HG02973 (cell line): Measurements from ENCODE around the gene C1QTNF3.

Experiments
- ATAC-seq: cut with Tn5 transposase; IDR thresholded peaks from one replicate; pipeline ENCODE4 v1.9.1; 2021; ENCODE audit warnings: moderate library complexity; ENCODE audit not compliant: unreplicated experiment

Gene C1QTNF3

DNA sequence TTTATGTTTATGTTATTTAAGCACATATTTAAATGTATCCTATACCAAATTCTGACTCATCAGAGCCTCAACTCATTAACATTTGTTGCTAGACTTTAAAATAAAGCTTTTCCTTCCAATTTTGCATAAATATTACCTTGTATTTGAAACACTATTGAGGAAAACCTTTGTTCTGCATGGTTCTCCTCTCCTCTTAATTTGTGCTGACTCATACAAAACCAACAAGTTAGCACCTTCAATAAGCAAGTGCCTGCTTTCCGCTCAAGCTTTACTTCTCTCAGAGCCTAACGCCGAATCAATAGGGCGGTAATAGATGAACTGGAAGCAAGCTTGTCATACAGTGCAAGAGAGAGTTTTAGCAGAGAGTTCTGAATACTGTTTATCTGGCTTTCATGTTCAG, 43.0 kb downstream of the C1QTNF3 start:
- ATAC-seq = no peak

- no peak for ATAC-seq
These were observed 45.6 kb downstream of the C1QTNF3 start for GRCh38 chr5:33997331-33997983.

GRCh38 chr5:33995865-33996264, 47.1 kb downstream of the C1QTNF3 start:
- ATAC-seq = no peak

DNA sequence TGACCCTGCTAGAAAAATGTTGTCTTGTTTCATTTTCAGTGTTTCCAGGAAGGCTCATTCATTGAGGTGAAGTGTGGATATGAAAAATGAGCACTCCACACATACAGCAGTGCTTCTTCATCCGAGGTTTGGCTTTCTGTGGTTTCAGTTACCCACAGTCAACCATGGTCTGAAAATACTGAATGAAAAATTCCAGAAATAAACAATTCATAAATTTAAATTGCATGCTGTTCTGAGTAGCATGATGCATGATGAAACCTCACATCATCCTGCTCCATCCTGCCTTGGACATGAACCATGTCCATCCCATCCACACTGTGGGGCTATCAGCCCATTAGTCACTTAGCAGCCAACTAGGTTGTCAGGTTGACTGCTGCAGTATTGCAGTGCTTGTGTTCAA, 48.2 kb downstream of the C1QTNF3 start:
- ATAC-seq = no peak

- no peak for ATAC-seq
These were observed 50.1 kb downstream of the C1QTNF3 start for GRCh38 chr5:33992864-33993263.

DNA sequence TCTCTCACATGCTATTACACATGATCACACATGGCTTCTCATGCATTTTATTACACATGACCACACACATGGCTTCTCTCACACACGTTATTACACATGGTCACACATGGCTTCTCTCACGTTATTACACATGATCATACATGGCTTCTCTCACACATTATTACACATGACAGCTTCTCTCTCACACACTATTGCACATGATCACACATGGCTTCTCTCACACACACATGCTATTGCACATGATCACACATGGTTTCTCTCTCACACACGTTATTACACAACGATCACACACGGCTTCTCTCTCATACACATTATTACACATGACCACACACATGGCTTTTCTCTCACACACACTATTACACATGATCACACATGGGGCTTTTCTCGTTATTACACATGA, 57.6 kb downstream of the C1QTNF3 start:
- no peak for ATAC-seq

DNA sequence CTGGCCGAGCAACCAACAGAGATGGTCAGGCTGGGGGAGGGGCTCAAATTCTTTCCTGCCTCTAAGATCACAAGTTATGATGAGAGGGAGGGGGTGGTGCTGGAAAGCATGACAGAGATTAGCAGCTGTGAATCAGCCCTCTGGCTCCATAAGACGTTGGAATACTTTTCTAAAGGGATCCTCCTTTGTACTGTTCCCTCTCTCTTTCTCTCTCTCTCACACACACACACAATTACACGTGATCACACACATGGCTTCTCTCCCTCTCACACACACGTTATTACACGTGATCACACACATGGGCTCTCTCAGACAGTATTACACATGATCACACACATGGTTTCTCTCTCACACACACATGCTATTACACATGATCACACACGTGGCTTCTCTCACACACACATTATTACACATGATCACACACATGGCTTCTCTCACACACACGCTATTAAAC, 58.3 kb downstream of the C1QTNF3 start, which contains the start of gene SLC45A2:
SLC45A2 (minus strand) TSS at position 23 of the 454 bp plus-strand sequence. CDS start 110 bp downstream, outside the sequence.
- ATAC-seq = no peak

- ATAC-seq = no peak
These were observed 58.8 kb downstream of the C1QTNF3 start for GRCh38 chr5:33984178-33984577.

DNA sequence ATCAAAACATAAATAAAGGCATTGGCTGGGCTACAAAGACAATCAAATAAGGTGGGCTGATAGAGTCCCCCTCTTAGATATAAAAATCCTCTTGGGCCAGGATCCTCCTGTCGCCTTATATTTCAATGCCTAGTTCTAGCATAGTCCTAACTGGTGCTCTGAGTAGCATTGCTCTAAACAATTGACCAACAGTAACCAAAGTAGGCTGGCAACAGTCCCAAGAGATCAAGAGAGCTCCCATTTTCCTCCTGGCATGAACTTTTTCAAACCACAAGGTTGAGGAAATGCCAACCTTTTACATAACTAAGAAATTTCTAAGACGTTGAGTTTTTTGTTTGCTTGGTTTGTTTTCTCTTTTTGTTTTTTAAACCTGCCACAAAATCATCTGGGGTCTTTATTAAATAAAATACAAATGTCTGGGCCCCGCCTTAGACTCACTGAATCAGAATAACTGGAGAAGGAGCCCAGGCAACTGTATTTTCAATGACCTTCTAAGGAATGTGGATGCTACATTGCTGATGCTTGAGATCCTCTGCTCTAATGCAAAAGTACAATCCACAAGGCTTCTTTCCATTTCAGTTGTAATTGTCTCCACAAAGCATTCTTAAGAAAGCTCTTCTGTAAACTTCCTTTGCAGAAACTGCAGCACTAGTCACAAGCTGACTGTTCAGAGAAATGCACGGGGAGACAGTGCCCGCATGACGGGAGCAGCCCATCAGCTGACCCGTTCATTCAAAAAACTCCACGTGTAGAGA, 61.4 kb downstream of the C1QTNF3 start:
- ATAC-seq = no peak

DNA sequence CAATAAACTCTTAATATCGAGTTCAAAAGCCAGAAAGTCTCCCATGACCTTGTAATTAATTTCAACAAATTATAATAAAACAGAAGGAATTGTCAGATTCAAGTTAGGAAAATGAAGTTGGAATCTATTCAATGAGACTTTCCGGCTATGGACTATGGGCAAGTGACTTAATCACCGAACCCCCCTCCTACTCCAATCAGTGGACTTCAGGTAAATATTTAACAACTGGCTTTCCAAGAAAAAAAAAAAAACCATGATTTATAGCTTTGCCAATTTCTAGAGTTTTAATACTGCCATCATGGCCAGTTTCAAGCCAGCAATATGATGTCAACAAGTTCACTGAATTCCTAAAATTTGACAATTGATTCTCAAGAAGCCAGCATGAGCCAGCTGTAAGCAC, 63.0 kb downstream of the C1QTNF3 start:
- ATAC-seq = no peak

GRCh38 chr5:33978306-33978705, 64.7 kb downstream of the C1QTNF3 start:
- no peak for ATAC-seq

DNA sequence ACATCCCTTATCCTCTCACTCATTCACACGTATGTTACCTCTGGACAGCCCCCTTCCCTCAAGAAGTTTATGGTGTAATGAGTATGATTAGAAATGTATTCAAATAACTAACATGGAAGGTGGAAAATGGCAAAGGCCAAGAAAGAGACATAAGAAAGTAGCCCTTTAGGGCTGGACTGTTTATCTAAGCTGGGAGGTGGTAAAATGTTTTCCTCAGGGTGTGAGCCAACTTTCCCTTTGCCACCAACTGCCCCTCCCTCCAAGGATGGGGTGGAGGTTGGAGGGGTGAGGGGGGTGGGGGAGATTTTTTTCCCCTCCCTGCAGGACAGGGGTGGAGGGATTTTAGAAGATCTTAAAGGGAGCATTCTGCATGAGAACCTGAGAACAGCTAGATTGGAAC, 66.7 kb downstream of the C1QTNF3 start:
- no peak for ATAC-seq

DNA sequence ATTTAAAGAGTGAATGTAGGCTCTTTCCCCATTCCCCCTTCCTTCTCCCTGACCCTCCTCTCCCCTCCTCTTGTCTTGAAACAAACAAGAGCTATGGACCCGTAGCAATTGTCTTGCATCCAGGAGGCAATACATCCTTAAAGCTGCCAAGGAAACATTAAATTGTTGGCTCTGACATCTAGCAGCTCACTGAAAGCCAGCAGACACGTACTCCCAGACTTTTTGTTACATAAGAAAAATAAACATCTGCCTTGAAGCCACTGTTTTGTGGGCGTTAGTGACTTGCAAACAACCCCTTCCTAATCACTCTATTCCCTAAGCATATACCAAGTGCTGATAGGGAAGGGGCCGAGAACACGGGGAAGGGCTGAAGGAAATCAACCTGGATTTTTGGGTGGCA, 67.2 kb downstream of the C1QTNF3 start:
- no peak for ATAC-seq

DNA sequence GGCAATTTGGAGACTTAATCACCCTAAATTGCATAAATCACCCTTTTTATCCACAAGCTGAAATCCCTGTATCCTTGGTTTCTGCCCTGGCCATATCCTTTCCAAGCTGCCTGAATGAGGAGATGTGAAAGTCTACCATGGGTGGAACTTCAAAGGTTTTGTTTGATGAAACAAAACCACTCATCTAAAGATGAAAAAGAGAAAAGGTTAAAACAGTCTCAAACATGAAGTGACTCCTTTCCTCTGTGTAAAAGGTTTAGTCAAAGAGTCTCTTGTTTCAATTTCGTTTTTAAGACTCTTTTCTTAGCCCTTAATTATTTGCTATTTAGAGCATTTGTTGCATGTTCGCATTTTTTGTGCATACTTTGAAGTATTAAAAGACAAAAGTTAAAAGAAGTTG, 69.7 kb downstream of the C1QTNF3 start:
- ATAC-seq = peak; percentile 53

- ATAC-seq = peak; percentile 63
These were observed 73.2 kb downstream of the C1QTNF3 start for GRCh38 chr5:33969572-33970452.

GRCh38 chr5:33968211-33969005, 74.6 kb downstream of the C1QTNF3 start:
- ATAC-seq = no peak
